Left lobe of liver (tissue), 1 donor: Measurements from ENCODE around the gene ARF4. TPM values are rescaled to one million over a fixed set of nuclear protein-coding genes. Genes with fewer than 3 reads are reported as not detected.

Experiments
- total RNA-seq: library from RNA; stranded (reverse); gene quantifications from one replicate; pipeline ENCODE4 v1.2.1, GENCODE V29; 2021
- donor health status: DM: no; HTN: yes; CAD: no.

ARF4 gene
- total RNA-seq, 1 donor from 2014 or later: 62.3 TPM

Other genes starting within 250 kb of the ARF4 start
- 0.20 TPM for gene DNAH12, start 53.0 kb downstream of the ARF4 start, total RNA-seq
- 13.3 TPM for gene PDE12, start 41.1 kb downstream of the ARF4 start, total RNA-seq
- 6.1 TPM for gene DENND6A, start 95.7 kb upstream of the ARF4 start, total RNA-seq
- gene SLMAP, start 159.0 kb upstream of the ARF4 start, total RNA-seq: 29.2 TPM